Astrocyte of the spinal cord (primary cell): ENCODE measurements around the gene PRRC2A.
A peak's percentile ranks its signal among the peaks of the same experiment; 100 is the strongest.

Experiments
- DNase-seq: peaks from one replicate; pipeline ENCODE4 v3.0.0; 2011; ENCODE audit warnings: low read depth, low spot score
- H3K4me3 ChIP-seq: 2 replicates; pipeline ENCODE4 v1.5.1; 2011; ENCODE audit warnings: low read depth, mild to moderate bottlenecking, low read length, moderate library complexity
- CTCF ChIP-seq: IDR thresholded peaks from 2 replicates; pipeline ENCODE4 v1.5.1; 2012; ENCODE audit warnings: low read depth, mild to moderate bottlenecking, low read length, inconsistent platforms
- in situ Hi-C: cut with HindIII; loops from 2 replicates; pipeline ENCODE4 v1.10.0; 2017; ENCODE audit warnings: low sequenced_read_pairs

PRRC2A gene

GRCh38 chr6:31620586-31621319, at the start of gene PRRC2A:
Gene PRRC2A (plus strand): TSS chr6:31620715. CDS start chr6:31622790, 2,075 bp downstream.
- TF ChIP-seq CTCF = no peak
- DNase-seq = no peak
- peak within 1 kb of the TSS; percentile 66 for H3K4me3 ChIP-seq
- in situ Hi-C loops = no loop called here

GRCh38 chr6:31572041-31572911, 48.2 kb upstream of the PRRC2A start, which contains the start of gene LTA:
Gene LTA (plus strand): TSS chr6:31572289. CDS start chr6:31572743, 454 bp downstream.
- H3K4me3 ChIP-seq = no peak within 1 kb of the TSS
- no peak for DNase-seq
- in situ Hi-C loops = no loop called here
- no peak for TF ChIP-seq CTCF

- TF ChIP-seq CTCF = no peak
- no peak for DNase-seq
- in situ Hi-C loops = no loop called here
- H3K4me3 ChIP-seq = no peak overlapping the region
Observed at GRCh38 chr6:31573239-31574105, 47.0 kb upstream of the PRRC2A start.

- no peak overlapping the region for H3K4me3 ChIP-seq
- no peak for DNase-seq
- no peak for TF ChIP-seq CTCF
- in situ Hi-C loops = no loop called here
Observed at GRCh38 chr6:31574106-31575061, 46.1 kb upstream of the PRRC2A start.

GRCh38 chr6:31575335-31575901, 45.1 kb upstream of the PRRC2A start, which contains the start of gene TNF:
Gene TNF (plus strand): TSS chr6:31575565. CDS start chr6:31575742, 177 bp downstream.
- H3K4me3 ChIP-seq = no peak within 1 kb of the TSS
- in situ Hi-C loops = no loop called here
- no peak for DNase-seq
- TF ChIP-seq CTCF = no peak
